Activated naive CD4-positive, alpha-beta T cell treated with anti-CD3 and anti-CD28 coated beads, Interleukin-2, amount 50 U/mL, for 72 hours (primary cell): ENCODE results near the gene CANT1. TPM values are rescaled to one million over a fixed set of nuclear protein-coding genes. Genes with fewer than 3 reads are reported as not detected.
"Not testable (repeated sequence)": the region's sequence is repeated elsewhere in the genome, so short reads cannot be mapped to it uniquely, and the experiment has no call there.

ENCODE experiments used
- ATAC-seq, 2 donors: fragments of 150-1000 bp; cut with Tn5 transposase; 2 replicates each; pipeline ENCODE4 v1.10.0; 2021; ENCODE audit warnings: mild to moderate bottlenecking in 2 of 2, moderate library complexity in 2 of 2
- DNase-seq, 2 donors: peaks; one replicate each; pipeline ENCODE4 v3.0.0; 2021 to 2022; ENCODE audit warnings: low spot score in 2 of 2
- H3K27ac Mint-ChIP-seq, 2 donors: one replicate each; pipeline ENCODE4 v1.8.0; 2022; ENCODE audit warnings: mild to moderate bottlenecking in 2 of 2, mixed read lengths in 2 of 2
- H3K36me3 Mint-ChIP-seq, 2 donors: one replicate each; pipeline ENCODE4 v1.8.0; 2022; ENCODE audit warnings: mixed read lengths in 2 of 2
- H3K9me3 Mint-ChIP-seq, 2 donors: one replicate each; pipeline ENCODE4 v1.8.0; 2022; ENCODE audit warnings: mixed read lengths in 2 of 2
- total RNA-seq, 2 donors: library from RNA; stranded (reverse); gene quantifications; one replicate each; pipeline ENCODE4 v1.2.3, GENCODE V29; 2022

Gene CANT1
- total RNA-seq, 2 donors from 2014 or later, result 54.7 to 57.0 TPM

GRCh38 chr17:78969865-78970264 is 39.7 kb downstream of the CANT1 start:
- no peak overlapping the region for H3K27ac Mint-ChIP-seq
- no peak for ATAC-seq
- no peaks in the 10 kb centered on the region for H3K36me3 Mint-ChIP-seq
- no peak for DNase-seq
- H3K9me3 Mint-ChIP-seq, result no peaks in the 10 kb centered on the region

- no peaks in the 10 kb centered on the region for H3K9me3 Mint-ChIP-seq
- no peaks in the 10 kb centered on the region for H3K36me3 Mint-ChIP-seq
- DNase-seq (no peak), ATAC-seq (peak in 1 of 2 donors; percentile 27)
- H3K27ac Mint-ChIP-seq, result no peak overlapping the region
Measured at GRCh38 chr17:78967782-78968362, 41.7 kb downstream of the CANT1 start.

- ATAC-seq, result no peak
- no peak for DNase-seq
- no peaks in the 10 kb centered on the region for H3K9me3 Mint-ChIP-seq
- H3K36me3 Mint-ChIP-seq, result no peaks in the 10 kb centered on the region
- peak overlapping the region in 1 of 2 donors; percentile 9 for H3K27ac Mint-ChIP-seq
Measured at GRCh38 chr17:78966910-78967600, 42.5 kb downstream of the CANT1 start.

GRCh38 chr17:78966123-78966813 is 43.3 kb downstream of the CANT1 start:
- no peak for ATAC-seq
- Mint-ChIP-seq H3K36me3 (no peaks in the 10 kb centered on the region), H3K27ac (peak overlapping the region in 1 of 2 donors; percentile 36), H3K9me3 (no peaks in the 10 kb centered on the region)
- DNase-seq, result no peak

GRCh38 chr17:78965491-78965924 is 44.1 kb downstream of the CANT1 start:
- Mint-ChIP-seq H3K9me3 (no peaks in the 10 kb centered on the region), H3K27ac (no peak overlapping the region), H3K36me3 (no peaks in the 10 kb centered on the region)
- ATAC-seq, result no peak
- no peak for DNase-seq

GRCh38 chr17:78963378-78963777 is 46.2 kb downstream of the CANT1 start:
- ATAC-seq, result no peak
- no peak for DNase-seq
- H3K9me3 Mint-ChIP-seq, result no peaks in the 10 kb centered on the region
- no peak overlapping the region for H3K27ac Mint-ChIP-seq
- H3K36me3 Mint-ChIP-seq, result no peaks in the 10 kb centered on the region

- not testable (repeated sequence) for H3K9me3 Mint-ChIP-seq, H3K27ac Mint-ChIP-seq, ATAC-seq, H3K36me3 Mint-ChIP-seq, DNase-seq
Measured at GRCh38 chr17:78962984-78963348, 46.6 kb downstream of the CANT1 start.

- Mint-ChIP-seq H3K27ac (no peak overlapping the region), H3K9me3 (no peaks in the 10 kb centered on the region), H3K36me3 (no peaks in the 10 kb centered on the region)
- DNase-seq (no peak), ATAC-seq (no peak)
Measured at GRCh38 chr17:78962345-78962983, 47.1 kb downstream of the CANT1 start.

GRCh38 chr17:78961571-78961970 is 48.0 kb downstream of the CANT1 start:
- no peak for DNase-seq
- no peaks in the 10 kb centered on the region for H3K9me3 Mint-ChIP-seq
- no peak overlapping the region for H3K27ac Mint-ChIP-seq
- ATAC-seq, result no peak
- H3K36me3 Mint-ChIP-seq, result no peaks in the 10 kb centered on the region

GRCh38 chr17:78960928-78961327 is 48.6 kb downstream of the CANT1 start:
- DNase-seq (no peak), ATAC-seq (no peak)
- no peaks in the 10 kb centered on the region for H3K9me3 Mint-ChIP-seq
- H3K27ac Mint-ChIP-seq, result no peak overlapping the region
- no peaks in the 10 kb centered on the region for H3K36me3 Mint-ChIP-seq

GRCh38 chr17:78959803-78960202 is 49.8 kb downstream of the CANT1 start:
- Mint-ChIP-seq H3K27ac (peak overlapping the region in 1 of 2 donors; percentile 44), H3K36me3 (no peaks in the 10 kb centered on the region), H3K9me3 (no peaks in the 10 kb centered on the region)
- no peak for DNase-seq
- no peak for ATAC-seq

GRCh38 chr17:78958641-78959127 is 50.9 kb downstream of the CANT1 start:
- no peaks in the 10 kb centered on the region for H3K9me3 Mint-ChIP-seq
- no peaks in the 10 kb centered on the region for H3K36me3 Mint-ChIP-seq
- no peak for ATAC-seq
- no peak for DNase-seq
- H3K27ac Mint-ChIP-seq, result peak overlapping the region in 1 of 2 donors; percentile 16

GRCh38 chr17:78957128-78957527 is 52.4 kb downstream of the CANT1 start:
- H3K9me3 Mint-ChIP-seq, result no peaks in the 10 kb centered on the region

GRCh38 chr17:78956254-78956653 is 53.3 kb downstream of the CANT1 start:
- DNase-seq, result no peak
- H3K9me3 Mint-ChIP-seq, result no peaks in the 10 kb centered on the region
- H3K36me3 Mint-ChIP-seq, result peaks cover 0 to 3% of the 10 kb centered on the region in 2 donors
- H3K27ac Mint-ChIP-seq, result no peak overlapping the region
- ATAC-seq, result no peak

More at GRCh38 chr17:78957128-78957527, 52.4 kb downstream of the CANT1 start:
- peak overlapping the region in 1 of 2 donors; percentile 5 for H3K27ac Mint-ChIP-seq
- no peak for ATAC-seq
- DNase-seq, result no peak
- no peaks in the 10 kb centered on the region for H3K36me3 Mint-ChIP-seq

- DNase-seq, result no peak
- H3K36me3 Mint-ChIP-seq, result peaks cover 9 to 18% of the 10 kb centered on the region in 2 donors
- ATAC-seq, result peak; percentile 69 to 77
- peaks cover 4 to 12% of the 10 kb centered on the region in 2 donors for H3K9me3 Mint-ChIP-seq
- no peak overlapping the region for H3K27ac Mint-ChIP-seq
Measured at GRCh38 chr17:78954684-78955083, 54.9 kb downstream of the CANT1 start.

GRCh38 chr17:78953356-78954350 is 55.9 kb downstream of the CANT1 start:
- Mint-ChIP-seq H3K27ac (no peak overlapping the region), H3K9me3 (peaks cover 4 to 12% of the 10 kb centered on the region in 2 donors), H3K36me3 (peaks cover 9 to 18% of the 10 kb centered on the region in 2 donors)
- DNase-seq (no peak), ATAC-seq (no peak)
